RCC 7860 (cell line): ENCODE results near the gene CIC.
"Not testable (repeated sequence)": the region's sequence is repeated elsewhere in the genome, so short reads cannot be mapped to it uniquely, and the experiment has no call there.

Experiments used
- DNase-seq: peaks from one replicate; pipeline ENCODE4 v3.0.0-alpha.2; 2015; ENCODE audit warnings: low spot score
- FAIRE-seq: peaks from 2 replicates; lab custom pipeline; 2012; peaks lifted over from hg19 to GRCh38; lab: Jason Lieb, UNC

The CIC gene

GRCh38 chr19:42254089-42254849 lies 14.8 kb upstream of the CIC start:
- no peak for DNase-seq
- FAIRE-seq, result no peak

GRCh38 chr19:42254850-42255765 lies 13.9 kb upstream of the CIC start, which contains the start of gene ERF:
ERF (minus strand) TSS chr19:42255128; CDS start chr19:42254999, 129 bp downstream.
- DNase-seq, result peak; percentile 70
- no peak for FAIRE-seq

DNA sequence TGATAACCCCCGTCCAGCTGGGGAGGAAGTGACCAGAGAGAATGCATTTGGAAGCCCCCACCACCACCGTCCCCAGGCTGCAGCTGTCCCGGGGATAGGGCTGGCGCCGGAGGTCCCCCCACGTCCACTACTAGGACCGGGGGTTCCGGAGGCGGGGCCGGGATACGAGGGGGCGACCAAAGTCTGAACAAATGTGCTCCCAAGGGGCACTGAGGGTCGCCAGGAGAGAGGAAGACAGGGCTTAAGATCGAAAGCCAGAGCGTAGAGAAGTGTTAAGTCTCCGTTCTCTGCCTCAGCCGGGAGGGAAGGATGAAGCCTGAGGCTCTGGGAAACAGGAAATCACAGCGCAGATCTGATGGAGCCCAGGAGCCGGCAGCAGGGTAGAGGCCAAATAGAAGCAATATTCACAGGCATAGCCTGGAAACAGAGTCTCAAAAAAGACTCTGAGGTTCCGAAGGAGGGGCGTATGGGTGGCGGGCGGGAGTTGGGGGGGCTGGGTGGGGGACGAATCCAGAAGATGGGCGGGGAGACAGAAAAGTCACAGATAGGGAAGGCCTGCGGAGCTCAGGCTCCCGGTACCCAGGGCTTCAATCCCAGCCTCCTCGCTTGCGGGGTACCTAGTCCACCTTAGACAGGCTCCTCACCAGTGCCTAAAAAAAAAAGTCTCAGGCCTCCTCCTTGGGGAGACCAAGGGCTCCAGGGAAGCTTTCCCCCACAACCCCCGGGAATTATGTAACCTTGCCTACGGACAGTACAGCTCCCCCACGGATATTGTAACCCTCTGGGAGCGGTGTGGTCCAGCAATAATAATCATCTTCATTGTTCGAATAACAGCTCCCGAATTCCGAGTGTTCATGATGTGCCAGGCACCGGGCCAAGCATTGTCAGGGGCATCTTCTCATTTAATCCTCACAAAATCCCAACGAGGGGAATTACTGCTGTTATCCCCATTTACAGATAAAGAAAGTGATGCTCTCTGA lies 13.0 kb upstream of the CIC start:
- FAIRE-seq, result no peak
- DNase-seq, result peak; percentile 25

DNA sequence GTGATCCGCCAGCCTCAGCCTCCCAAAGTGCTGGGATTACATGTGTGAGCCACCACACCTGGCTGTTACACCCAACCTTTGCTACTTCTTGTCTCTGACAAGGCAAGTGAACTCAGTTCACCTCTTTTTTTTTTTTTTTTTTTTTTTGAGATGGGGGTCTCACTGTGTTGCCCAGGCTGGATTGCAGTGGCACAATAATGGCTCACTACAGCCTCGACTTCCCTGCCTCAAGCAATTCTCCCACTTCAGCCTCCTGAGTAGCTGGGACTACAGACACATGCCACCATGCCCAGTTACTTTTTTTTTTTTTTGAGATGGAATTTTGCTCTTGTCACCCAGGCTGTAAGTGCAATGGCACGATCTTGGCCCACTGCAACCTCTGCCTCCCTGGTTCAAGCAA lies 11.2 kb upstream of the CIC start:
- DNase-seq, FAIRE-seq: not testable (repeated sequence)

DNA sequence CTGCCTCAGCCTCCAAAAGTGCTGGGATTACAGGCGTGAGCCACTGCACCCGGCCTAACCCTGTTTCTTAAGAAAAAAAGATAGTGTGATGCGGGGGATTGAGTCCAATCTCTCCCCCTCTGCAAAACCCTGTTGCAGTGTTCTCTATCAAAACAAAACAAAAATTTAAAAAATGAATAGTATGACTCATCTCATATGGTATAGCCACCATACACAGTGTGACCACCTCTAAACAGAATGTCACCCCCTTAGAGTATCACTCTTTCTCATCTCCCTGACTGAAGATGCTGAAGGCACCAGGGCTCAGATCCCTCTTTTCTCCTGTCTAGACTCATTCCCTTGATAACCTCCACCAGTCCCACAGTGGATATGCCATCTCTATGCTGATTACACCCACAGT lies 7.3 kb upstream of the CIC start:
- FAIRE-seq (no peak), DNase-seq (no peak)

GRCh38 chr19:42266105-42266504 lies 2.9 kb upstream of the CIC start:
- not testable (repeated sequence) for DNase-seq, FAIRE-seq

GRCh38 chr19:42266928-42267603 lies 2.0 kb upstream of the CIC start:
- not testable (repeated sequence) for DNase-seq, FAIRE-seq

- FAIRE-seq, result no peak
- no peak for DNase-seq
Measured at GRCh38 chr19:42267644-42268141, 1.4 kb upstream of the CIC start.

DNA sequence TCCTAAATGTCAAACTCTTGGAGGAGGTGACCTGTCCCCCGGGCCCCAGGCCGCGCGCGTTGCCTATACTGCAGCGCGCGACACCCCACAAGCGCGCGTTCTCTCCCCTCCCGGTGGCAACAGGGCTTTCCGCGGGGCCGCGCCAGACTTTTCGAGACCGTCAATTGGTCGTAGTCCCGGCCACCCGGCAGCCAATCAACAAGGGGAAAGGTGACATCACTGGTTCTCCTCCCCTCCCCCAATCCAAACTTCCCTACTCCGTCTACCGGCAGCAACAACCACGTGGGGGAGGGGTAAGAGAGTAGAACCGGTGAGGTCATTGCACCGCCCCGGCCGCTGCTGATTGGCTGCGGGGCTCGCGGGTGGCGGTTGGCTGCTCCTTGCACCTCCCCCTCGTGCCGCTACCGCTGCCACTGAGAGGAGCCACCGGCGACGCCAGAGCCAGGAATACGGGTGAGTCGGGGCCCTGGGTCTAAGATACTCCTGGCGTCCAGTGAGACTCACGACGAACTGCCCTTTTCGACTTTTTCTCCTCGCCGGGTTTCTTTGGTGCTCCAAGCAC lies 829 bp upstream of the CIC start:
- FAIRE-seq, result peak; percentile 83
- peak; percentile 97 for DNase-seq

DNA sequence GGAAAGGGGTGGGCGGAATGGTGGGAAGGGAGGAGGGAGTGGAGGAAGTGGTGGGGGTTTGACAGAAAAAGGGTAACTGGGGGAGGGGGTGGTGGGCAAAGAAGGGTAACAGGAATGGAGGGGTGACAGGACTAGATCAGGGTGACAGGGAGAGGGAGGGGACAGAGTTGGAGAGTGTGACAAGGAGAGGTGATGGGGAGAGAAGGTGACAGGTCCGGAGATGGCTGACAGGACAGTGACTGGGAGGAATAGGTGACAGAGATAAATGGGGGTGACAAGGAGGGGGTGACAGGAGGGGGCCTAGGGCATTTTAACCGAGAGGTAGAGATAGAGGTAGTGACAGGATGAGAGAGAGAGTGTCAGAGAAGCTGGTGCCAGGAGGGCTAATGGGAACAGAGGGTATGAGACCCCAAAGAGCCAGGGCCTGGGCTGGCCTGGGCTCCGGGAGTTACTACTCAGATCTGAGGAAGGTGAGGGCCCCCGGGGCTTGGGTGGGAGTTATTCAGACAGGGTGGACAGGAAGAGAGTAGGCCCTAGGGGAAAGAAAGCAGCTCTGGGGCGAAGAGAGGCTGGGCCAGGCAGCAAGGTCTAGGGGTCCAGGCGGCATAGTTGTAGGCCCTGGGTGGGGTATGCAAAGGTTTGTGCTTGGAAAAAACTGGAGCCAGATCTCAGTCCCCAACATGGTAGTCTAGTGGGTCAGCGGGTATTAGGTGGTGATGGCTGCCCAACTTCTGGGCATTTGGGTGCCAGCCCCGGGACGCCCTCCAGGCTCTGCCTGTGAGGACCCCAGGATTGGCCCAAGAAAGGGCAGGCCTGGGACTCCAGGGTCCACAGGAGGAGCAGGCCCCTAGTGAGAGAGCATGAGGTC lies 660 bp downstream of the CIC start:
- no peak for DNase-seq
- no peak for FAIRE-seq

DNA sequence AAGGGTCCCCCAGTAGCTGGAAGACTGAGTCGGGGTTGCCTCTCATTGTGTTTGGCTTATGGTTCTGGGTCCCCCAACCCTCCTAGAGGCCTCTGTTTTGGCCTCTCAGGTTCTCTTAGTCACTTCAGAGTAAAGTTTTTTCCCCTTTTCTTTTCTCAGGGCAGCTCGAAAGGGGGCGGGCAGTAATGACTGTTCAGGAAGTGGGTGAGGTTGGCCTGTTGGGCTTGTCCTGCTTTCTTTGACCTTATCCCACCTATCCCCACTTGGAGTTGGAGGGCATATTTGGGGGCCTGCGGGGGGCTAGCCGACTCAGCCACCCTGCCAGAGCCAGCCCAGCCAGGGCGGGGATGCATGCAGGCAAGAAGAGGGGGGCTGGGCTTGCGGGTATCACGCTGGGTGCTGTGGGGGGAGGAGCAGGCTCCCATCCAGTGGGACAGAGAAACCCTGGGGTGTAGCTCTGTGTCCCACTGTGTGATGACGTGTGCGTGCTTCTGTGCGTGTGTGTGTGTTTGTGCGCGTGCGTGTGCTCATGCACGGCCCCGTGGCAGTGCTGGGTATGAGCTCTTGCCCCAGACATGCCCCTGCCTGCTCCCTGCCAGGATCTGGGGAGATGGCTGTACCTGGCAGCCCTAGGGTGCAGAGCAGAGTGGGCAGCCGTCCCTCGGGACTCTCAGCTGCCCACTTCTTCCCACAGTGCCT lies 1.4 kb downstream of the CIC start:
- FAIRE-seq (no peak), DNase-seq (peak; percentile 61)

DNA sequence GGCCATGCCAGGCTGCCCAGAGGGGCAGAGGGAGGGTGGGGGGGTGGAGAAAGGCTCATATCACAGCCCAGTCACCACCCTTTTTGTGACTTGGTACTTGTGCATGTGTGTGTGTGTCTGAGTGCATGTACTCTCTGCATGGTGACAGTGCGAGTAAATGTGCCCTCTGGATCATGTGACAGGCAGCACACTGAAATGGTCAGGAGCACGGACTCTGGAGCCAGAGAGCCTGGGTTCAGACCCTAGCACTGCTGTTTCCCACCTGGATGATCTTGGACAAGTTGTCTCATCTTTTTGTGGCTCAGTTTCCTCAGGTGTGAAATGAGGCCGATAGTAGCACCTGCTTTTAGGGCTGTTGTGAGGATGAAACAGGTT lies 2.0 kb downstream of the CIC start:
- FAIRE-seq (no peak), DNase-seq (no peak)

- FAIRE-seq, result no peak
- no peak for DNase-seq
Measured at GRCh38 chr19:42271861-42272534, 2.9 kb downstream of the CIC start.

- DNase-seq, result no peak
Measured at GRCh38 chr19:42272535-42272897, 3.5 kb downstream of the CIC start.

GRCh38 chr19:42272989-42273406 lies 3.9 kb downstream of the CIC start:
- no peak for DNase-seq
- no peak for FAIRE-seq

More at GRCh38 chr19:42272535-42272897, 3.5 kb downstream of the CIC start:
- FAIRE-seq, result no peak

- FAIRE-seq (no peak), DNase-seq (no peak)
Measured at GRCh38 chr19:42273407-42274064, 4.5 kb downstream of the CIC start.
